DOHH2 (cell line): ENCODE measurements around the gene DNAH1.

Source experiments
- EZH2phosphoT487 ChIP-seq: fragments of 200-600 bp; sonication (generic); IDR thresholded peaks from 2 replicates; pipeline ENCODE4 v1.6.1; 2017; ENCODE audit warnings: borderline replicate concordance, mild to moderate bottlenecking, antibody characterized with exemption, low read length, moderate library complexity, mixed read lengths
- TF ChIP-seq, protein P1 (sequence below): fragments of 200-600 bp; sonication (generic); IDR thresholded peaks from one replicate; pipeline ENCODE4 v1.5.1; 2014; ENCODE audit warnings: antibody characterized with exemption, mild to moderate bottlenecking, low read depth, low read length; ENCODE audit not compliant: poor library complexity, severe bottlenecking

DNA sequence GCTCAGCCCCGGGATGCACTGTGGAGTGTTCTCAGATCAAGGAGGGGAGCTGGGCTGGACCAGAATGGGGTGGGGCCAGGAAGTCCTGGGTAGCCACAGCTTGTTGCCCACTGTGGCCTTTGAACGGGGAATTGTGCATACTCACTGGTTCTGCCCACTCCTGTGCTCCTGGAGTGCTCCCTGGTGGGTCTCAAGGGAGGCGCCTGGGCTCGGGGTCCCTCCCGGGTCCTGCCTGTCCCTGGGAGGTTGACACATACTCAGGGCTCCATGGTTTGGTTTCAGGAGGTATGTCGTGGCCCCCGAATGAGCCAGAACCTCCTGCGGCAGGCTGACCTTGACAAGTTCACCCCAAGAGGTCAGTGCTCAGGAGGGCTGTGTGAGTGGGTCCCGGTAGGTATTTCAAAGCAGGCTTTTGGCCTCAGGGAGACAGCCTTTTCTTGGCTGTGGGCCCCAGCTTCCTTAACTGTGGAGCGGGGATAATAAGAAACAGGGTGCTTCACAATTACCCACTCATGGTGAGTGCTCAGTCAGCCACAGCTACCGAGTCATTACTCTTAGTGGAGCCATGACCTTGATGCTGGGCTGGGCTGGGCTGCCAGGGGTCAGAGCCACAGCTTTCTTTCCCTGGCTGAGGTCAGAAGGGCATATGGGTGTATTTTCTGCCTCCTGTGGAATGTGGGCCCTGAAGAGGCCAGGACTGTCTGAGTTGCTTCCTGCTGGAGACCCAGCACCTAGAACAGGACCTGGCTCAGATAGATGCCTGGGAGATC lies 7.6 kb downstream of the DNAH1 start:
- TF ChIP-seq, protein P1, sequence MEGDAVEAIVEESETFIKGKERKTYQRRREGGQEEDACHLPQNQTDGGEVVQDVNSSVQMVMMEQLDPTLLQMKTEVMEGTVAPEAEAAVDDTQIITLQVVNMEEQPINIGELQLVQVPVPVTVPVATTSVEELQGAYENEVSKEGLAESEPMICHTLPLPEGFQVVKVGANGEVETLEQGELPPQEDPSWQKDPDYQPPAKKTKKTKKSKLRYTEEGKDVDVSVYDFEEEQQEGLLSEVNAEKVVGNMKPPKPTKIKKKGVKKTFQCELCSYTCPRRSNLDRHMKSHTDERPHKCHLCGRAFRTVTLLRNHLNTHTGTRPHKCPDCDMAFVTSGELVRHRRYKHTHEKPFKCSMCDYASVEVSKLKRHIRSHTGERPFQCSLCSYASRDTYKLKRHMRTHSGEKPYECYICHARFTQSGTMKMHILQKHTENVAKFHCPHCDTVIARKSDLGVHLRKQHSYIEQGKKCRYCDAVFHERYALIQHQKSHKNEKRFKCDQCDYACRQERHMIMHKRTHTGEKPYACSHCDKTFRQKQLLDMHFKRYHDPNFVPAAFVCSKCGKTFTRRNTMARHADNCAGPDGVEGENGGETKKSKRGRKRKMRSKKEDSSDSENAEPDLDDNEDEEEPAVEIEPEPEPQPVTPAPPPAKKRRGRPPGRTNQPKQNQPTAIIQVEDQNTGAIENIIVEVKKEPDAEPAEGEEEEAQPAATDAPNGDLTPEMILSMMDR: no peak
- TF ChIP-seq EZH2phosphoT487: no peak
